Measurements from ENCODE around the gene MAML1. TPM values are rescaled to one million over a fixed set of nuclear protein-coding genes. Genes with fewer than 3 reads are reported as not detected.

The MAML1 gene
- total and polyA plus RNA-seq, 10 of the 15 experiments (the other 5 are each of a cell fraction or from before 2014, with no cell fraction given): 0.42 to 23.9 (median 7.3) TPM

DNA sequence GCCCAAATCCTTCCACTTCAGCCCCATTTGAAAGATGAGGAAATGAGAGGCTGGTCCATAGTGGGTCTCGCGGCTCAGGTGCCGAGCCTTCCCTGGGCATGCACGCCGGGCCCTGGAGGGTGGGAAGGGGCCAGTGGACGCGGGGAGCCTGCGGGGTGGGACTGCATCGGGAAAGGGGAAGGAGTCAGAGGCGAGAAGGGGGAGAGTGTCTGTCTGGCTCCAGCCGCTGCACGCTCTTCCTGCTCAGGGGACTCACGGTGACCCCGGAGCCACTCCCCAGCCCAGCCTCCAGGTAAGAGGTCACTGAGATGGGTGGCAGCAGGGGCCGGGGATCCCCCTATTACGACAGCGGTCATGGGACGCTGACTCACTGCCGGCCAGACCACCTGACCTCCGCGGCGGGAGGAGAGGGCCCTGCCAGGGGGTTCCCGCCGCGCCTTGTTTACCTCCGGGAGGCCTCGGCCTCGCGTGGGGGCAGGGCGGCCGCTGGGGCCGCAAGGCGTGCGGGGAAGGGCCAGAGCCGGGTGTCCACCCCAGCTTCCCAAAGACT lies 86.2 kb downstream of the MAML1 start (continued):
- TF ChIP-seq, protein P1, sequence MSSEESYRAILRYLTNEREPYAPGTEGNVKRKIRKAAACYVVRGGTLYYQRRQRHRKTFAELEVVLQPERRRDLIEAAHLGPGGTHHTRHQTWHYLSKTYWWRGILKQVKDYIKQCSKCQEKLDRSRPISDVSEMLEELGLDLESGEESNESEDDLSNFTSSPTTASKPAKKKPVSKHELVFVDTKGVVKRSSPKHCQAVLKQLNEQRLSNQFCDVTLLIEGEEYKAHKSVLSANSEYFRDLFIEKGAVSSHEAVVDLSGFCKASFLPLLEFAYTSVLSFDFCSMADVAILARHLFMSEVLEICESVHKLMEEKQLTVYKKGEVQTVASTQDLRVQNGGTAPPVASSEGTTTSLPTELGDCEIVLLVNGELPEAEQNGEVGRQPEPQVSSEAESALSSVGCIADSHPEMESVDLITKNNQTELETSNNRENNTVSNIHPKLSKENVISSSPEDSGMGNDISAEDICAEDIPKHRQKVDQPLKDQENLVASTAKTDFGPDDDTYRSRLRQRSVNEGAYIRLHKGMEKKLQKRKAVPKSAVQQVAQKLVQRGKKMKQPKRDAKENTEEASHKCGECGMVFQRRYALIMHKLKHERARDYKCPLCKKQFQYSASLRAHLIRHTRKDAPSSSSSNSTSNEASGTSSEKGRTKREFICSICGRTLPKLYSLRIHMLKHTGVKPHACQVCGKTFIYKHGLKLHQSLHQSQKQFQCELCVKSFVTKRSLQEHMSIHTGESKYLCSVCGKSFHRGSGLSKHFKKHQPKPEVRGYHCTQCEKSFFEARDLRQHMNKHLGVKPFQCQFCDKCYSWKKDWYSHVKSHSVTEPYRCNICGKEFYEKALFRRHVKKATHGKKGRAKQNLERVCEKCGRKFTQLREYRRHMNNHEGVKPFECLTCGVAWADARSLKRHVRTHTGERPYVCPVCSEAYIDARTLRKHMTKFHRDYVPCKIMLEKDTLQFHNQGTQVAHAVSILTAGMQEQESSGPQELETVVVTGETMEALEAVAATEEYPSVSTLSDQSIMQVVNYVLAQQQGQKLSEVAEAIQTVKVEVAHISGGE (CRISPR knock-in tag; IDR thresholded peaks at IDR 0.05): no peak
- TF ChIP-seq NFYA (IDR thresholded peaks at IDR 0.05; ENCODE audit: borderline replicate concordance, low read depth, low read length) (no peak), FOXK2 (IDR thresholded peaks at IDR 0.05) (peak; percentile 93), IKZF2 (IDR thresholded peaks at IDR 0.05) (peak; percentile 33 to 50; a peak in 3 of 4 replicates), HCFC1 (IDR thresholded peaks at IDR 0.05; ENCODE audit: low read length) (no peak), RB1 (IDR thresholded peaks at IDR 0.05; ENCODE audit: borderline replicate concordance) (no peak), RFX5 (IDR thresholded peaks at IDR 0.05; ENCODE audit: low read depth, low read length) (no peak), NRF1 (conservative IDR thresholded peaks at IDR 0.05; ENCODE audit: low read depth, low read length) (no peak), ZSCAN29 (IDR thresholded peaks at IDR 0.05) (no peak), DPF2 (IDR thresholded peaks at IDR 0.05) (no peak; the same call in 1 of the 2 replicates), SMARCA5 (IDR thresholded peaks at IDR 0.05) (0 out of 2 replicates have a peak, but pooled peaks have one; percentile 51), ZNF274 (IDR thresholded peaks at IDR 0.05; ENCODE audit: insufficient read depth, insufficient read length) (no peak), ASH2L (IDR thresholded peaks at IDR 0.05; ENCODE audit: borderline replicate concordance, low read depth) (no peak)
- TF ChIP-seq, protein P2, sequence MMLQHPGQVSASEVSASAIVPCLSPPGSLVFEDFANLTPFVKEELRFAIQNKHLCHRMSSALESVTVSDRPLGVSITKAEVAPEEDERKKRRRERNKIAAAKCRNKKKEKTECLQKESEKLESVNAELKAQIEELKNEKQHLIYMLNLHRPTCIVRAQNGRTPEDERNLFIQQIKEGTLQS (IDR thresholded peaks at IDR 0.05; ENCODE audit: borderline replicate concordance, extremely low read depth, low read depth, low read length): peak; percentile 83
- TF ChIP-seq, protein P3, sequence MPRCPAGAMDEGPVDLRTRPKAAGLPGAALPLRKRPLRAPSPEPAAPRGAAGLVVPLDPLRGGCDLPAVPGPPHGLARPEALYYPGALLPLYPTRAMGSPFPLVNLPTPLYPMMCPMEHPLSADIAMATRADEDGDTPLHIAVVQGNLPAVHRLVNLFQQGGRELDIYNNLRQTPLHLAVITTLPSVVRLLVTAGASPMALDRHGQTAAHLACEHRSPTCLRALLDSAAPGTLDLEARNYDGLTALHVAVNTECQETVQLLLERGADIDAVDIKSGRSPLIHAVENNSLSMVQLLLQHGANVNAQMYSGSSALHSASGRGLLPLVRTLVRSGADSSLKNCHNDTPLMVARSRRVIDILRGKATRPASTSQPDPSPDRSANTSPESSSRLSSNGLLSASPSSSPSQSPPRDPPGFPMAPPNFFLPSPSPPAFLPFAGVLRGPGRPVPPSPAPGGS (IDR thresholded peaks at IDR 0.05; ENCODE audit: borderline replicate concordance, insufficient read depth, low read depth, low read length, poor library complexity, severe bottlenecking): peak; percentile 77
- TF ChIP-seq, protein P4, sequence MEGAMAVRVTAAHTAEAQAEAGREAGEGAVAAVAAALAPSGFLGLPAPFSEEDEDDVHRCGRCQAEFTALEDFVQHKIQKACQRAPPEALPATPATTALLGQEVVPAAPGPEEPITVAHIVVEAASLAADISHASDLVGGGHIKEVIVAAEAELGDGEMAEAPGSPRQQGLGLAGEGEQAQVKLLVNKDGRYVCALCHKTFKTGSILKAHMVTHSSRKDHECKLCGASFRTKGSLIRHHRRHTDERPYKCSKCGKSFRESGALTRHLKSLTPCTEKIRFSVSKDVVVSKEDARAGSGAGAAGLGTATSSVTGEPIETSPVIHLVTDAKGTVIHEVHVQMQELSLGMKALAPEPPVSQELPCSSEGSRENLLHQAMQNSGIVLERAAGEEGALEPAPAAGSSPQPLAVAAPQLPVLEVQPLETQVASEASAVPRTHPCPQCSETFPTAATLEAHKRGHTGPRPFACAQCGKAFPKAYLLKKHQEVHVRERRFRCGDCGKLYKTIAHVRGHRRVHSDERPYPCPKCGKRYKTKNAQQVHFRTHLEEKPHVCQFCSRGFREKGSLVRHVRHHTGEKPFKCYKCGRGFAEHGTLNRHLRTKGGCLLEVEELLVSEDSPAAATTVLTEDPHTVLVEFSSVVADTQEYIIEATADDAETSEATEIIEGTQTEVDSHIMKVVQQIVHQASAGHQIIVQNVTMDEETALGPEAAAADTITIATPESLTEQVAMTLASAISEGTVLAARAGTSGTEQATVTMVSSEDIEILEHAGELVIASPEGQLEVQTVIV (IDR thresholded peaks at IDR 0.05; ENCODE audit: borderline replicate concordance, partially characterized antibody): peak; percentile 54
- TF ChIP-seq, protein P5, sequence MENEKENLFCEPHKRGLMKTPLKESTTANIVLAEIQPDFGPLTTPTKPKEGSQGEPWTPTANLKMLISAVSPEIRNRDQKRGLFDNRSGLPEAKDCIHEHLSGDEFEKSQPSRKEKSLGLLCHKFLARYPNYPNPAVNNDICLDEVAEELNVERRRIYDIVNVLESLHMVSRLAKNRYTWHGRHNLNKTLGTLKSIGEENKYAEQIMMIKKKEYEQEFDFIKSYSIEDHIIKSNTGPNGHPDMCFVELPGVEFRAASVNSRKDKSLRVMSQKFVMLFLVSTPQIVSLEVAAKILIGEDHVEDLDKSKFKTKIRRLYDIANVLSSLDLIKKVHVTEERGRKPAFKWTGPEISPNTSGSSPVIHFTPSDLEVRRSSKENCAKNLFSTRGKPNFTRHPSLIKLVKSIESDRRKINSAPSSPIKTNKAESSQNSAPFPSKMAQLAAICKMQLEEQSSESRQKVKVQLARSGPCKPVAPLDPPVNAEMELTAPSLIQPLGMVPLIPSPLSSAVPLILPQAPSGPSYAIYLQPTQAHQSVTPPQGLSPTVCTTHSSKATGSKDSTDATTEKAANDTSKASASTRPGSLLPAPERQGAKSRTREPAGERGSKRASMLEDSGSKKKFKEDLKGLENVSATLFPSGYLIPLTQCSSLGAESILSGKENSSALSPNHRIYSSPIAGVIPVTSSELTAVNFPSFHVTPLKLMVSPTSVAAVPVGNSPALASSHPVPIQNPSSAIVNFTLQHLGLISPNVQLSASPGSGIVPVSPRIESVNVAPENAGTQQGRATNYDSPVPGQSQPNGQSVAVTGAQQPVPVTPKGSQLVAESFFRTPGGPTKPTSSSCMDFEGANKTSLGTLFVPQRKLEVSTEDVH (IDR thresholded peaks at IDR 0.05; ENCODE audit: low read depth, partially characterized antibody): no peak
